WI38 (cell line): ENCODE results near the gene SDS.

Source experiments
- H3K4me3 ChIP-seq: 2 replicates; pipeline ENCODE4 v1.5.1; 2011; ENCODE audit warnings: low read depth, mild to moderate bottlenecking, control low read depth, low read length
- TF ChIP-seq, protein P1 (sequence below): IDR thresholded peaks from 2 replicates; pipeline ENCODE4 v1.5.1; 2012; ENCODE audit warnings: low read depth, mild to moderate bottlenecking, control low read depth, low read length

Gene SDS, protein sequence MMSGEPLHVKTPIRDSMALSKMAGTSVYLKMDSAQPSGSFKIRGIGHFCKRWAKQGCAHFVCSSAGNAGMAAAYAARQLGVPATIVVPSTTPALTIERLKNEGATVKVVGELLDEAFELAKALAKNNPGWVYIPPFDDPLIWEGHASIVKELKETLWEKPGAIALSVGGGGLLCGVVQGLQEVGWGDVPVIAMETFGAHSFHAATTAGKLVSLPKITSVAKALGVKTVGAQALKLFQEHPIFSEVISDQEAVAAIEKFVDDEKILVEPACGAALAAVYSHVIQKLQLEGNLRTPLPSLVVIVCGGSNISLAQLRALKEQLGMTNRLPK

DNA sequence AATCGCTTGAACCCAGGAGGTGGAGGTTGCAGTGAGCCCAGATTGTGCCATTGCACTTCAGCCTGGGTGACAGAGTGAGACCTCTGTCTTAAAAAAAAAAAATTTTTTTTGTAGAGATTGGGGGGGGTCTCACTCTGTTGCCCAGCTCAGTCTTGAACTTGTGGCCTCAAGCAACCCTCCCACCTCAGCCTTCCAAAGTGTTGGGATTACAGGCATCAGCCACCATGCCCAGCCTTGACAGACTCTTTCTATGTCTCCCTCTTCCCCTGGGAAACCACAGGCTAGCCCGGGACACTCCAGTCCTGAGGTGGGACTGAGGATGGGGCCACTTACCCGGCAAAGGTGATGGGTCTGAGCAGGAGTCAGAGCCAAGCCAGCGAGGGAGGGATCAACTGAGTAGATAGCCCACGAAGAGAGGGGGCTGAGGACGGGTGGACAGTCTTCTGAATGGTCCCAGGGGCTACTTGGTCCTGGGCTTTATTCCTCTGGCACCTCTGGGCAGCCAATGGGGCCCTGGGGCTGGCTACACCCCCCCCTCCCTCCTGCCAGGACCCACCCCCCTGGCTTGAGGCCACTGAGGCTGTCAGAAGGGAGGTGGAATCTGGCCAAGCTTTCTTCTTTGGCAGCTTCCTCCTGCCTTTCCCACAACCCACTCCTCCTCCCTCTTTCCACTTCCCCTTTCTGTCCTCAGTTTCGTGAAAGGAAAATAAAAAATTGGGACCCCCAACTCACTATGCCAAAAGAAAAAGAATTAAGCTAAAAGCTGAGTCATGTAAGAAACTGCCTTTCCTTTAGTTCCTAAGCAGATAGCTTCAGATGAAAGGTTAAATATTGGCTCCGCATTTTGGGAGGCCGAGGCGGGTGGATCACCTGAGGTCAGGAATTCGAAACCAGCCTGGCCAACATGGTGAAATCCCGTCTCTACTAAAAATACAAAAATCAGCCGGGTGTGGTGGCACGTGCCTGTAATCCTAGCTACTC, at the start of gene SDS:
Gene SDS (minus strand): TSS at position 453 of the 981 bp plus-strand sequence. CDS start 4,179 bp downstream, outside the sequence.
- TF ChIP-seq, protein P1, sequence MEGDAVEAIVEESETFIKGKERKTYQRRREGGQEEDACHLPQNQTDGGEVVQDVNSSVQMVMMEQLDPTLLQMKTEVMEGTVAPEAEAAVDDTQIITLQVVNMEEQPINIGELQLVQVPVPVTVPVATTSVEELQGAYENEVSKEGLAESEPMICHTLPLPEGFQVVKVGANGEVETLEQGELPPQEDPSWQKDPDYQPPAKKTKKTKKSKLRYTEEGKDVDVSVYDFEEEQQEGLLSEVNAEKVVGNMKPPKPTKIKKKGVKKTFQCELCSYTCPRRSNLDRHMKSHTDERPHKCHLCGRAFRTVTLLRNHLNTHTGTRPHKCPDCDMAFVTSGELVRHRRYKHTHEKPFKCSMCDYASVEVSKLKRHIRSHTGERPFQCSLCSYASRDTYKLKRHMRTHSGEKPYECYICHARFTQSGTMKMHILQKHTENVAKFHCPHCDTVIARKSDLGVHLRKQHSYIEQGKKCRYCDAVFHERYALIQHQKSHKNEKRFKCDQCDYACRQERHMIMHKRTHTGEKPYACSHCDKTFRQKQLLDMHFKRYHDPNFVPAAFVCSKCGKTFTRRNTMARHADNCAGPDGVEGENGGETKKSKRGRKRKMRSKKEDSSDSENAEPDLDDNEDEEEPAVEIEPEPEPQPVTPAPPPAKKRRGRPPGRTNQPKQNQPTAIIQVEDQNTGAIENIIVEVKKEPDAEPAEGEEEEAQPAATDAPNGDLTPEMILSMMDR: no peak
- H3K4me3 ChIP-seq: no peak within 1 kb of the TSS

DNA sequence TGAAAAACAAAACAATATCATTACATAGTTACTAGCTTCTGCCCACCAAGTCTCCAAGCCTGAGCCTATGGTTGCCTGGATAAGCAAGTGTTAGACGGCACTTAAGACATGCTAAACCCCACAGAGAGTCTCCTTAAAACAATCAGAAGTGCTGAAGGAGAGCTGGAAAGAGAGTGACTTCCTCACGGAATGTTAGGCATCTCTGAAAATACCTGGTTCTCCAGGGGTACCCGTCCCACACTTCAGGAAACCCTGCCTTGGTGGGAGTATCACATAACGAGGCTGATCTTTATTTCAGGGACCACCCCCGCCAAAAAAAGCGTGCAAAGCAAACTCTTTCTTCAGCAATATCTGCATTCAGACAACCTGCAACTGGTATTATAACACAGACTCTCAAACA, 49.6 kb upstream of the SDS start:
- no peak overlapping the region for H3K4me3 ChIP-seq
- TF ChIP-seq, protein P1: no peak

DNA sequence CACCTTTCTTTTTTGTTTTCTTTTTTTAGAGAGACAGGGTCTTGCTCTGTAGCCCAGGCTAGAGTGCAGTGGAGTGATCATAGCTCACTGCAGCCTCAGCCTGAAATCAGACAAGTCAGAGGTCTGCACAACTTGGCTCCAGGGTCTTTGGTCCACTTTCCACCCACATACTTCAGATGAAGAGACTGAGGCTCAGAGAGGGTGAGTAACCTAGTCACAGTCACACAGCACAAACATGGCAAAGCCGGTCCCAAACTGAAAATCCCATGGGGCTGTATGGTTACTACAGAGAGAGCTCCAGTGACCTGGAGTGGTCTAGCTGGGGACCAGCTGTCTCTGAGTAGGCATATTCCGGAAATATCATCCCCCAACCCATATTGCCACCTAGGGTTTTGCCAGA, 48.8 kb upstream of the SDS start:
- H3K4me3 ChIP-seq: no peak overlapping the region
- TF ChIP-seq, protein P1: no peak

DNA sequence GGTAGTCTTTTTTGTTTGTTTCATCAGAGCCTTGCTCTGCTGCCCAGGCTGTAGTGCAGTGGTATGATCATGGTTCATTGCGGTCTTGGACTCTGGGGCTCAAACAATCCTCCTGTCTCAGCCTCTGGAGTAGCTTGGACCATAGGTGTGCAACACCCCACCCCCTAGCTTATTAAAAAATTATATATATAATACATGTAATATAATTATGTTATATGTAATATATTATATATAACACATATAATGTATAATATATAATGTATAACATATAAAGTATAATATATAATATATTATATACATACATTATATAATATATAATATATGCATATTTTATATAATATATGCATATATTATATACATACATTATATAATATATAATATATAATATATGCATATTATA, 46.2 kb upstream of the SDS start:
- TF ChIP-seq, protein P1: no peak
- no peak overlapping the region for H3K4me3 ChIP-seq

DNA sequence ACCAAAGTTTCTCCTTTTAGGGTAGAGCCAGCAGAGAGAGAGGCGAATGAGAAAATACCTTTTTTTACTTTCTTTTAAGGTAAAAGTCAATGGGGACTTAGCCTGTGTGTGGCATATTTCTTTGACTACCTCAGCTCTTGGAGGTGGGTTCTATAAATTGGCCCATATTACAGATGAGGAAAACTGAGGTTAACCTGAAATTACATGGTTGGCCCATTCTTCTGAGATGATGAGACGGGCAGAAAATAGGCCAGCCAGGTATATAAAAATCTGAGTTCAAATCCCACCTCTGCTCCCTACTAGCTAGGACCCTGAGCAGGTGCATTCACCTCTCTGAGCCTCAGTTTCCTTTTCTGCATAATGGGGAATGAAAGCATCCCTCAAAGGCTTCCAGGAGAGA, 45.6 kb upstream of the SDS start:
- no peak overlapping the region for H3K4me3 ChIP-seq
- TF ChIP-seq, protein P1: no peak

DNA sequence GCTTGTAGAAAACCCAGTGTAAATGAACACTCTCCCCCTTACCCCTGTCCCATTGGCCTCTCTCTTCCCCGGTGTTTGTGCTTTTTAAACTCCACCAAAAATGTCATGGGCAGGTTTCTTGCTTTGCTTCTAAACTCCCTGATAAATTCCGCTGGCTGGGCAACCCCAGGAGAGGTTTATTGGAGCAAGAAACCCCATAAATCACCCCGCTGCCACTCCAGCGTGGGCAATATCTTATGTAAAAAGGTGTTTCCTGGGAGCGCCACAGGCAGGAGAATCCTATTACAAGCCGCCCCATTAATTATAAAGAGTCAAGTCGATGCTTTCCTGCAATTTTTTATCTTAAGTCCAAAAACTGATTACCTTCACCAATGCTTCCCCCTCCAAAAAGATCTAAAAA, 45.2 kb upstream of the SDS start:
- TF ChIP-seq, protein P1: no peak
- no peak overlapping the region for H3K4me3 ChIP-seq

DNA sequence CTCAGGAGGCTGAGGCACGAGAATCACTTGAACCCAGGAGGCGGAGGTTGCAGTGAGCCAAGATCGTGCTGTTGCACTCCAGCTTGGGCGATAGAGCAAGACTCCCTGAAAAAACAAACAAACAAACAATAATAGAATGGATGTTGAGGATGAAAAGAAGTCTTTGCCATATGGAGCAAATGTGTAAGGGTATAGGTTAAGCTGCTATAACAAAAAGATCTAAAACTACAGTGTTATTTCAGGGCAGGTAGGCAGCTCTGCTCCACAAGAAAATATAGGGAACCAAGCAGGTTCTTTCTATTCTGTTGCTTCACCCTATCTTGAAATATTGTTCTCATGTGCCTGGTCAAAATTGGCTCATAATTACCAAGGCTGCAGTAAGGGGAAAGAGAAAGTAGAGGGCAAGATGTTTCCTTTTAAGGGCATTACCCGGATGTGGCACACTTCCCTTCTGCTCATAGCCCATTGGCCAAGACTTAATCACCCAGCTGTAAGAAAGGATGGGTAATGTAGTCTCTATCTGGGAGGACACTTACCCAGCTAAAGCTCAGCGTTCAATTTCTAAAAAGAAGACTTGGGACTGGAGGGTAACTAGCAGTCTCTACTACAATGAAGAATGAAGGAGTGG, 42.0 kb upstream of the SDS start:
- TF ChIP-seq, protein P1: no peak
- H3K4me3 ChIP-seq: no peak overlapping the region
